Measurements from ENCODE around the gene LGR4. TPM values are rescaled to one million over a fixed set of nuclear protein-coding genes. Genes with fewer than 3 reads are reported as not detected.
"Not testable (repeated sequence)": the region's sequence is repeated elsewhere in the genome, so short reads cannot be mapped to it uniquely, and the experiment has no call there.

LGR4 gene, protein sequence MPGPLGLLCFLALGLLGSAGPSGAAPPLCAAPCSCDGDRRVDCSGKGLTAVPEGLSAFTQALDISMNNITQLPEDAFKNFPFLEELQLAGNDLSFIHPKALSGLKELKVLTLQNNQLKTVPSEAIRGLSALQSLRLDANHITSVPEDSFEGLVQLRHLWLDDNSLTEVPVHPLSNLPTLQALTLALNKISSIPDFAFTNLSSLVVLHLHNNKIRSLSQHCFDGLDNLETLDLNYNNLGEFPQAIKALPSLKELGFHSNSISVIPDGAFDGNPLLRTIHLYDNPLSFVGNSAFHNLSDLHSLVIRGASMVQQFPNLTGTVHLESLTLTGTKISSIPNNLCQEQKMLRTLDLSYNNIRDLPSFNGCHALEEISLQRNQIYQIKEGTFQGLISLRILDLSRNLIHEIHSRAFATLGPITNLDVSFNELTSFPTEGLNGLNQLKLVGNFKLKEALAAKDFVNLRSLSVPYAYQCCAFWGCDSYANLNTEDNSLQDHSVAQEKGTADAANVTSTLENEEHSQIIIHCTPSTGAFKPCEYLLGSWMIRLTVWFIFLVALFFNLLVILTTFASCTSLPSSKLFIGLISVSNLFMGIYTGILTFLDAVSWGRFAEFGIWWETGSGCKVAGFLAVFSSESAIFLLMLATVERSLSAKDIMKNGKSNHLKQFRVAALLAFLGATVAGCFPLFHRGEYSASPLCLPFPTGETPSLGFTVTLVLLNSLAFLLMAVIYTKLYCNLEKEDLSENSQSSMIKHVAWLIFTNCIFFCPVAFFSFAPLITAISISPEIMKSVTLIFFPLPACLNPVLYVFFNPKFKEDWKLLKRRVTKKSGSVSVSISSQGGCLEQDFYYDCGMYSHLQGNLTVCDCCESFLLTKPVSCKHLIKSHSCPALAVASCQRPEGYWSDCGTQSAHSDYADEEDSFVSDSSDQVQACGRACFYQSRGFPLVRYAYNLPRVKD
- 47.6 TPM for total RNA-seq

DNA sequence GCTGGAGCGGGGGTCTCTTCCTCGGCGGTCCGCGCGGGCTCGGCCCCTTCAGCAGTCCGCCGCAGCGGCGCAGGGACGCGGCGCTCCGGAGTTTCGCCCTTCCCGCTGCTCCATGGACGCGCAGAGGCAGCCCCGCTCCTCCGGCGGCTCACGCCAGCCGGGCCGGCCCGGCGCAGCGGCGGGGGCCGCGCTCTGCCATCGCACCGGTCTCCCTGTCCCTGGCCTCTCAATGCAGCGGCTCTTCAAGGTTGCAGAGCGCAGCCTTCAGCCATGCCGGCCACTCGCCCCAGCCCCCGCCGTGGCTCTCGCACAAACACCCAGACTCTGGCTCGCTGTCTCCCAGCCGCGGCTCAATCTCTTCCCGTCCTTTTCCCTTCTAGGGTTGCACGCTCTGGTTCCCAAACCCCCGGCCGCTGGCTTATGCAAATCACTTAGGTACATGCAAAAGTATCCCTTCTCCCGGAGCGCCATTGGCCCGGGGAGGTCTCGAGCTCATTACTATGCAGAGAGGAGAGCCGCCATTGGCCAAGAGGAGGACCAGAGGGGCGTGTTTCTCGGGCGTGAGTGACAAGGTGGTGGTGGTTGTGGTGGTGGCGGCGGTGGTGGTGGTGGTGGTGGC is at the start of gene LGR4:
LGR4 (minus strand) TSS at position 393 of the 619 bp plus-strand sequence. CDS start 488 bp downstream, outside the sequence.
- DNase-seq (ENCODE audit: low spot score), result peak; percentile 95

DNA sequence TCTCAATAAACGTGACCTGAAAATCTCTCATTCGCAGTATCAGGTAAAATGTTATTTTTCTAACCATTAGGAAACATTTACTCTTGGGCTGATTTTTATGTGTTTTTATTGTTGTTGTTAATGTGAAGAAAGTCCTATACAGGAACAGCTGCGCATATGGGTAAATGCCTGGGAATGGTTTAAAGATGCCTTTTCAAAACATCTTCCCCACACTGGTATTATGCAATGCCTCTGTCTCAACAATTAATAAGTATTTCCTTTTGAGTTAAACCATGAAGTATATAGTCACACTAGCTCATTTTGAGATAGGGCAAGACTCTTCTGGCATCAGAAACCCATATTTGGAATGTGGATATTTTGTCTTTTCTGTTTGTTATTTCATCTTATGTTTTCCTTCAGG is 47.6 kb upstream of the LGR4 start:
- DNase-seq (ENCODE audit: low spot score), result no peak

DNA sequence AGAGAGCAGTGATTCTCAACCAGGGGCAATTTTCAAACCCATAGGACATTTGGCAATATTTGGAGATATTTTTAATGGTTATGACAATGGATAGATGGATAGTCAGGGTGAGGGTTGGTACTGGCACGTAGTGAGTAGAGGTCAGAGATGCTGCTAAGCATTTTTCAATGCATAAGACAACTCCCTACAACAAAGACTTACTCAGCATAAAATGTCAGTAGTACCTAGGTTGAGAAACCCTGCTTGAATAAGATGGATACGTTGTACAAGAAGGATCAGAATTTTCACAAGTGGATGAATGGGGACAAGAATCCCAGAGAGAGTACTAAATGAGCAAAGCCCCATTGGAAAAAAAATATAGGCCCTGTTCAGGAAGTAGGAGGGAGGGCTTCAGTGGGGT is 45.9 kb upstream of the LGR4 start:
- DNase-seq (ENCODE audit: low spot score), result no peak

DNA sequence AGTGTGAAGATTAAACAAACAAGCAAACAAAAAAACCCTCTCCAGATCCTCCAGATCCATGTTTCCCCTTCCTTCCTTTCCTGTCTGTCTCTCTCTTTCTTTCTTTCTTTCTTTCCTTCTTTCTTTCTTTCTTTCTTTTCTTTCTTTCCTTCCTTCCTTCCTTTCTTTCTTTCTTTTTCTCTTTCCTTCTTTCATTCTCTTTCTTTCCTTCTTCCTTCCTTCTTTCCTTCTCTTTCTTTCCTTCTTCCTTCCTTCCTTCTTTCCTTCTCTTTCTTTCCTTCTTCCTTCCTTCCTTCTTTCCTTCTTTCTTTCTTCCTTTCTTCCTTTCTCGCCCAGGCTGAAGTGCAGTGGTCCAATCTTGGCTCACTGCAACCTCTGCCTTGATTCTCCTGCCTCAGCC is 44.9 kb upstream of the LGR4 start:
- DNase-seq (ENCODE audit: low spot score), result not testable (repeated sequence)

DNA sequence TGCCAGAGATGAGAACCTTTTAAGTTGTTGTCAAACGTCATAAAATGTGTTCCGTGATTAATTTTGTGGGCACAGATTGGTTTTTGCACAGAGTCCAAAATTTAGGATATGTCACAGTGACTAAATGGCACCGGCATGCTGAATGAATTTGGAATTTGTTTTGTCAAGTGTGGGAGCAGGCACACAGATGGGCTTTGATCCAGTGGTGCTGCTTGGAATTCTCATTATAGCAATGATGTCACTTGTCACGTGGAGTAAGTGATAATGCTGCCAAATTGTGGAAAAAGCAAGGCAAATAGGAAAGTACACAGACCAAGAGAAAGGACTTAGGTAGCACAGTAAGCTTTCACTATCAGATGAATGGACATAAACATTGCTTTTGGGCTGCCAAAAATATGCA is 42.0 kb upstream of the LGR4 start:
- DNase-seq (ENCODE audit: low spot score), result no peak

DNA sequence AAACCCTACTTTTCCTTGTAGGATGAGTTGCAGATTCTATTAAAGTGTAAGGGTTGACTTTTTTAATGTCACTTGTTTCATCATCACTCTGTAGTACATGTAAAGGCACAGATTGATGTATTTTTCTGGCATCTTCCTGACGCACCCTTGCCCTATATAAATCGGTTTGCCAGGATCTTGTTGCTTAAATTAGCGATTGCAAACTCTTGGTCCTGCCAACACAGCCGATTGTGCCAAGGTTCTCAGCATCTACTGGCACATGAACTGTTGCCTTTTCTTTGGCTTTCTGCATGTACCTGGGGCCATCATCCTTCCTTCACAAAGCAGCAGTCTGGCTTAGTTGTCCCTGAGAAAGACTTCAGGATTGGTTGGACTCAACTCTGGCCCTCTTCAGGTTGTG is 41.5 kb upstream of the LGR4 start:
- DNase-seq (ENCODE audit: low spot score), result no peak

DNA sequence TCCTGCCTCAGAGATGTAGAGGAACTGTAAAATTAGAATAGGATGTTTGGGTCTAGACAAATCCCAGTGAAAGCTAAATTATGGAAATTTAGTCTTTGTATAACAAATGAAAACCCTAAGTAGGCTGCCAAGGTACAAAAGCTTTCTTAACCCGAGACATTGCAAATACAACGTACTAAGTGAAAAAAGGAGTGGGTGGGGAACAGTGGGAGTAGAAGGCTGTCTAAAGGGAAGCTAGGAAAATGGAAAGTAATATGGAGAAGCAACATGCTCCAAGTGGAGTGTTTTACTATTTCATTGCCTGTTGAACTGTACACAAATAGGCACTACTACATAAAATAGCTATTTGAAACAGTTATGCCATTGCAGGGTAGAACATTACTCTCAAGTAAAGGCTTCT is 40.8 kb upstream of the LGR4 start:
- DNase-seq (ENCODE audit: low spot score), result no peak

DNA sequence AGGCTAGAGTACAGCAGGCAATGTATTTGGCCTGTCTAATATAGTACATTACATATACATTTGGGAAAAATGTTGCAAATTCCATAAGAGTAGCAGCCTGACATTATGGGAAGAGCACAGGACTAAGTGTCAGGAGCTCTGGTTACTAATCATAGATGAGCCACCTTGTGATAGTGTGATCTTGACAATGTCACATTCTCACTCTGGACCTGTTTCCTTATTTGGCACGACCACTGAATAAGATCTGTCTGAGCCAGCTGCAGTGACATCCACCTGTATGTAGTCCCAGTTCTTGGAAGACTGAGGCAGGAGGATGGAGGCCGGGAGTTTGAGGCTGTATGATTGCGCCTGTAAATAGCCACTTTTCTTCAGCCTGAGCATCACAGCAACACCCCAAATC is 39.6 kb upstream of the LGR4 start:
- DNase-seq (ENCODE audit: low spot score), result no peak

DNA sequence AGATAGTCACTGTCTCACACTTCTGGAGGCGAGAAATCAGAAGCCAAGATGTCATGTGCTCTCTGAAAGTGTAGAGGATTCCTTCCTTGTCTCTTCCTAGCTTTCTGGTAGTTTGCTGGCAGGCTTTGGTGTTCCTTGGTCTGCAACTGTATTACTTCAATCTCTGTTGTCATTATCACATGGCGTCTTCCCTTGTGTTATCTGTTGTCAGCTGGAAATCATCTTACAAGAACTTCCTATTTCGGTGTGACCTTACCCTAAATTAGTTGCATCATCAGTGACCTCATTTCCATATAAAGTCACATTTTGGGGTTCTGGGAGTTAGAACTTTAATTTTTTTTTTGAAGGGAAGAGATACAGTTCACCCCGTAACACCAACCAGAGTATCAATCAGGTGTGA is 37.3 kb upstream of the LGR4 start:
- DNase-seq (ENCODE audit: low spot score), result no peak

DNA sequence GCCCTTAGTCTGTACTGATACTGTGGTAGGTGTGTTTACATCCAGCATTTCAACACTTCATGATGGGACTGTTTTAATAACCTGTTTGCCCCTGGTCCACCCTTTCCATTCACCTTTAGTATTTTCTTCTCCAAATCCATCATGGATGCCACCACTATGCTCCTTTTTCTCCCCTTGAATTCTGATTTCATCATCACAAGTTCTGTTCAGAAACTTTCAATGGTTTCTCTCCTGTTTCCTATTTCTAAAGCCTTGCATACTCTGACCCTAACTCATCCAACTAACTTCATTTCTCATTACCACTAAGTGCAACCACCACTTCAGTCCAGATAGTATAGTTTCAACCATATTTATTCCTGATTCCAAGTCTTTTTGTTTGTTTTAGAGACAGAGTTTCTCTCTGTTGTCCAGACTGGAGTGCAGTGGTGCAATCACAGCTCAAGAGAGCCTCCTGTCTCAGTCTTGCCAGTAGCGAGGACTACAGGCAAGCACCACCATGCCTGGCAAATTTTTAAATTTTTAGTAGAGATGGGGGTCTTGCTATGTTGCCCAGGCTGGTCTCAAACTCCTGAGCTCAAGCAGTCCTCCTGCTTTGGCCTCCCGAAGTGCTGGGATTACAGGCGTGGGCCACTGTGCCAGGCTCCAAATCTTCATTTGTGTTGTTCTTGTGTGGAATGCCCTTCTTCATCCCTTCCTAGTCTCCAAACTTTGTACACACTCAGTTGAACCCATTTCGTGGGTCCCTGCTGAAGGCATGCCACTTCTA is 35.1 kb upstream of the LGR4 start:
- no peak for DNase-seq (ENCODE audit: low spot score)

DNA sequence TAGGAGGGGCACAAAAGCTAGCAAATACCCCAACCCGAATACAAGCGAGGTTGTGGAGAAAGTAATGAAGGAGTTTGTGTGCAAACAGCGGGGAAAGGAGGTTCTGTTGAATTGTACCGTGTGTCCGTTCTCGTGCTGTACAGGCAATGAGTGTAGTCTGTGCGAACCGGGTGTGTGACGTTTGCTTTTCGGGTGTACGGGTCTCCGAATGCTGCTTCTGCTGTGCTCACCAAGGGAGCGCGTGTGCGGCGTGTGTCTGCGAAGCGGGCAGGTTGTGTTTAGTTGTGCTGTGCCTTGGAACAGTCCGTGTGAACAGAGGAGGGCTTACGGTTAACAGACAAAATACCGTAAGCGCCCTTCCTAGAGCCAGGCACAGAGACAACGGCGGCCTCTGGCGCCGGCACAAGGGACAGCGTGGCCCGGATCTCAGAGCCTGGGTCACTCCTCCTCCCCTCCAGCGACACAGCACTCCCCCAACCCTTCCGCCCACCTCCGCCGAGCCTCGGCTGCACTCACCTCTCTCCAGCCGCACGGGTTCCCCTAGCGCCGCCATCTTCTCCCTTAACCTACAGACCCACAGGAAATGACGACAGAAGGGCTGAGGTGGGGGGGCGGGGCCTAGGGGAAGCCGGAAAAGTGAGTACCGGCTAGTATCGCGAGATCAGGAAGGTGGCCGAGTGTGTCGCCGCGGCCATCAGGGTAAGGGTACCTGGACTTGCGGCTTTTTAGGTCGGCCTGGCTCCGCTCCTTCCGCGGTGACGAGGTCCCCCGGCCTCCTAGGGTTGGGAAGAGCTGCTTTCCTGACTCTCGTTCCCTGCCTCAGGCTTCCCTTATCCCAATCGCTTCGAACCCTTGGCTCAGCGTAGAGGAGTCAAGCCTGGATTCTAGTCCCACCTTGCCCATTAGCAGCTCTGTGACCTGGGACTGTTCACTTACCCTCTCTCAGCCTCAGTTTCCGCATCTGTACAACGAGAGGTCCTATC is 33.9 kb upstream of the LGR4 start, which contains the start of gene LIN7C:
LIN7C (minus strand) TSS at position 570 of the 983 bp plus-strand sequence; CDS start at position 553, 17 bp downstream.
- DNase-seq (ENCODE audit: low spot score), result peak; percentile 98

DNA sequence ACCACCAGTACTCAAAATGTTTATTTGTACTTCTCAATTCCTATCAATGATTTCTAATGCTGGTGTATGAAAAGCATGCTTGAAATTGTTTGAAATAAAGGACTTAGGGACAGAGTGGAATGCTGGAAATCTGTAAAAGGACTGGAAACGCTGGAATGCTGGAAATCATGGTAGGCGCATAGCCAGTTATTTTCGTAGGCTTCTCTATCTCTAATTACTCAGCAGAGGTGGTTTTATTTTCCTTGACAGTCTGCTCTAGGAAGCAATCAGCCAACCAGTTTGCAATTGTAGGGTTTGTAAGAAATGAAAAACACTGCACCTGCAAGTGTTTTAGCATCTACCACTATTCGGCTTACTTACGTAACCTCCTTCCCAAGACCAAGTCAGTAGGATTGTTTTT is 33.2 kb upstream of the LGR4 start:
- DNase-seq (ENCODE audit: low spot score), result no peak

DNA sequence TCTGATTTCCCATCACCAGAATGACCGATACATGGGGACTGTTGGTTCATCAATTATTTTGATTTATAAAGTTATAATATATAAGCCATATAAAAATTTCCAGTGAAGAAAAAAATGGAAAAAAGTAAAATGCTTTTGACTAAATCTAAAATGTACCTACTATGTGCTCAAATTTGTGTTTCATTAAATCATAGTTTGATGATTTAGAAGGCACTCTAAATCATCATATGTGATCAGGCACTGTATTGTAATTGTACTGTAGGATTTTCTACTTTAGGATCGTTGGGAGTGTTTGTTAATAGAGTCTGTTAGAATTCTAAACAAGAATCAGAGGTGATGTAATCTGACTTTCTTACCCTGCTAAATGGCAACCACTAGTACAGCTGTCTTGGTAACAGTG is 31.6 kb upstream of the LGR4 start:
- no peak for DNase-seq (ENCODE audit: low spot score)

DNA sequence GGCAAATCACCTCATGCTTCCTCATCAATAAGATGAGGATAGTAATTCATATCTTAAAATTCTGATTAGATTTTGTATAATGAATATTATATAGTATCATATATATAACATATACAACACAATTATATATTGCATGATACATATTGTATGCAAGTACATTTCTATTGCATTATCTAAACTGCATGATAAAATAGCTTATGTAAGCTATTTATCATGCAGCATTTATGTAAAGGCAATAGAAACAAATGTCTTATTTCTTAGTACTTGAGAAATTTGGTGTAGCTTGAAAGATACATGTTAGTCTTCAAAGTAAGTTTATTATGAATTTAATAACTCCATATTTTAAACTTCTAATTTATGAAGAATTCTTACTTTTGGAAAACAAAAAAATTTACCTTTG is 28.5 kb upstream of the LGR4 start:
- DNase-seq (ENCODE audit: low spot score), result no peak

DNA sequence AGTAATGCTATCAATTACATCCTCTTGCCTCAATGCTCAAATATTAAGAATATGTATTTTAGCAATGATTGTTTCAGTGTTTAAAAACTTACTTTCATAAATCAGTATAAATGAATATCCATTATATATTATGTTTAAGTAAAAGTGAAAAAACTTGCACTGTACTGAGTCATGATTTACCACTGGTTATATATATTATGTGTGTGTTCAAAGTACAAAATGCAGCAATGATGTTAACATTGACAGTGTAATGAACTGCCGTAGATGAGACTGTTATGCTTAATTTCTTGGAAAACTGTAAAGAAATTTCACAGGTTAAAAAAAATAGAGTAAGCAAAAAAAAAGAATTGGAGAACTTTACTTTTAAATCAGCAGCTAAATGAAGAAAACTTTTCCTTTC is 25.3 kb upstream of the LGR4 start:
- no peak for DNase-seq (ENCODE audit: low spot score)

DNA sequence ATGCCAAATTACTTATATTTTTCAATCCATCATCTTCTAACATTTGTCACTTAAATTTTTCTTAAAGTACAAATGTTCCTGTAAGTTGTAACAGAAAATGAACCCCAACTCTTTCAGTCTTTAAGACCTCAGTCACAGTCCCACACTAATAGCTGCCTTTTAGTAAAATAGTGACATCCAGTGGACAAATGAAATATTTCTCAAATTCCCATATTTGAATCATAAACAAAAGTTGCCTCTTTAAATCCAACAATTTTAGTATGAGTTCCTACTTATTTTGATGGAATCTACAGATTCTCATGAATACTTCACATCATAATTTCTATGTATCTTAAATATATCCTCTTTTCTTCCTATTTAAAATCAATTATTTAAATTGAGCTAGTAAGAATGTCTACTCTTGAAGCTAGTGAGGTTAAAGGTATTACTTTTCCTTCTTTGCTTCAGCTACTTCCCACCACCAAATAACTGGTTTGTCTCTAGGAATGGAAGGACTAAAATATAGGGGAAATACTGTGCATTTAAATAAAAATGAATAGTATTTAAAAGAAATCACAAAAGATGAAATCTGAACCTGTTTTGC is 24.8 kb upstream of the LGR4 start:
- DNase-seq (ENCODE audit: low spot score), result no peak

DNA sequence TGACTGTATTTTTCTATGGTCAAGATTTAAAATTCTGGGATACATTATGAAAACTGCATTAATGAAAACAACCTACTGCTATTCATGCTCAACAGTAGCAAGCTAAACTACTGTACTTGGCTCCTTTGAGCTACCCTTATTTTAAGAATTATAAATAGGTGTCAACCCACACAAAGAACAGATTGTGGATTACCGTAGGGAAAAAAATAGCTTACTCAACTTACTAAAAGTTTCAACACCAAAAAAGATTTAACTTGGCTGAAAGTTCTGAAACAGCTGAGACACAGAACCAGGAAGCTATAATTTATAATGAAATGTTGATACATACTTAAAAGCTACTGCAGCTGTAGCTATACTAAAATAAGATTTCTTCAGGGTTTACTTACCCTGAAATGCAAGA is 23.9 kb upstream of the LGR4 start:
- DNase-seq (ENCODE audit: low spot score), result no peak

DNA sequence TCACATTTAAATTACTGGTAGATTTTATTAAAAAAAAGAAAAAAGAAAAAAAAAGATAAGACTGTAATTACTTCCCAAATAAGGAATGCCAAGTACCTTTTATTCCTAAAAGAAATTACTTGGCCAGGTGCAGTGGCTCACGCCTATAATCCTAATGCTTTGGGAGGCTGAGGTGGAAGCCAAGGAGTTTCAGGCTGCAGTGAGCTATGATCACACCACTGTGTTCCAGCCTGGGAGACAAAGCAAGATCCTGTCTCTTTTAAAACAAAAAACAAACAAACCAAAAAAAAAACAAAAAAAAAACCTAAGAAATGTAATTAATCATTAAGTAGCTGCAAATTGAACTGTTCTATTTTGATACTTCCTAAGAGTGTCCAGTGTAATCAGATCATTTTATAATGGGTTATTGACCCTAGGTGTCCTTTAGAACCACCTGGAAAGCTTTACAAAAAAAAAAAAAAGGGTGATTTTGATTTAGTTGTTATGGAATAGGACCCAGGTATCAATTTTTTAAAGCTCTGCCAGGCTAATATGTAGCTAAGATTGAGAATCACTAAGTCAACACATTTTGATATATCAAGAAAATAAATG is 23.2 kb upstream of the LGR4 start:
- no peak for DNase-seq (ENCODE audit: low spot score)

DNA sequence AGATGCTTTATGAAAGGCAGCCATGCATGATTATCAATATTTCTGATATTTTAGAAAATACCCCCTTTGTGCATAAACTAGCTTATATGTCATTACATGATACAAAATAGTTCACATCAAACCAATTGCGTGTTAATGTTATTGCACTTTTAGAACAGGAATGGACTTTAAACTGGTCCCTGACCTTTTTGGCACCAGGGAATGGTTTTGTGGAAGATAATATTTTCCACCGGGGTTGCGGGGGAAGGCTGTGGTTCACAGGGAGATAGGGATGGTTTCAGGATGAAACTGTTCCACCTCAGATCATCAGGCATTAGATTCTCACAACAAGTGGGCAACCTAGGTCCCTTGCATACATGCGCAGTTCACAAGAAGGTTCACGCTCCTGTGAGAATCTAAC is 16.5 kb upstream of the LGR4 start:
- no peak for DNase-seq (ENCODE audit: low spot score)

DNA sequence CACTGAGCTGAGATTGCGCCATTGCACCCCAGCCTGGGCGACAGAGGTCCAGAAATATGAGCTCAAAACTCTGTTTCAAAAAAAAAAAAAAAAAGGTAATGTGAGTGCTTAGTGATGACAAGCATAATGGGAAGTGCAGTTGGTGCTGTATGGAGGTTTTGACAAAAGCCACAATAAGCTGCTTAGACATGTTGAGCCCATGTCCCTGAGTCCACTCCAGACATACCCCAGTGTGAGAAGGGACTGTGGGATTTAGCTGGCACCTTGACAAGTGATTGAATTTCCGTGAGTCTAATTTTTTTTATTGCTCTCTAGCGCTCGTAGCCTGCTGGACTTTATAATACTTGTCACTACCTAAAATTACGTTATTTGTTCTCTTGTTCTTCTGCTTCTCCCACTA is 15.1 kb upstream of the LGR4 start:
- DNase-seq (ENCODE audit: low spot score), result no peak
